Bronchial epithelial cell (primary cell): ENCODE measurements around the gene PPP2R5D. TPM values are rescaled to one million over a fixed set of nuclear protein-coding genes. Genes with fewer than 3 reads are reported as not detected.

Experiments
- DNase-seq: peaks from one replicate; pipeline ENCODE4 v3.0.0-alpha.2; 2010; ENCODE audit warnings: low read depth
- FAIRE-seq: peaks from 2 replicates; lab custom pipeline; 2011; peaks lifted over from hg19 to GRCh38; lab: Jason Lieb, UNC
- H3K27me3 ChIP-seq: 2 replicates; pipeline ENCODE4 v1.5.1; 2011; ENCODE audit warnings: low read length; ENCODE audit not compliant: control insufficient read depth, insufficient read depth
- H3K36me3 ChIP-seq: 2 replicates; pipeline ENCODE4 v1.5.1; 2011; ENCODE audit warnings: low read length; ENCODE audit not compliant: control insufficient read depth, insufficient read depth
- H3K4me3 ChIP-seq: 2 replicates; pipeline ENCODE4 v1.5.1; 2011; ENCODE audit warnings: mild to moderate bottlenecking, low read depth, low read length, control low read depth
- total RNA-seq: library from RNA; depleted of rRNA; stranded (reverse); fragments of >200 nt; gene quantifications from 2 replicates; pipeline ENCODE4 v1.2.1, GENCODE V29; 2014
- TF ChIP-seq, protein P1 (sequence below): IDR thresholded peaks from 2 replicates; pipeline ENCODE4 v1.5.1; 2011; ENCODE audit warnings: mild to moderate bottlenecking, moderate library complexity, low read length, control low read depth, inconsistent platforms; ENCODE audit not compliant: insufficient read depth, severe bottlenecking

Gene PPP2R5D
- total RNA-seq, 1 donor from 2014 or later: 27.6 TPM

DNA sequence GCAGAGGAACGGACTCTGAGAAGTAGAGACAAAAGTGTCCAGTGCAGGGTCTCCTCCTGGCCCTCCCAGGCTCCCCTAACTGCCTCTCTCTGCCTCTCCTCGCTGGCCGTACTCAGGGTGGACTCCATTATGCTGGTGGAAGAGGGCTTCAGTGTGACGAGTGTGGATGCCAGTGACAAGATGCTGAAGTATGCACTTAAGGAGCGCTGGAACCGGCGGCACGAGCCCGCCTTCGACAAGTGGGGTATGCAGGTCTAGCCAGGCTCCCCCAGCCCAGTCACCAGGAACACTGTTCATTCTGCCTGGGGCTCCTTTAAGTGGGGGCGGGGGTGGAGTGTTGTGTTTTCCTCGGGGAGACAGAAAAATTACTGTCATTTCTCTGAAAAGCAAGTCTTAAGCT, 22.3 kb upstream of the PPP2R5D start:
- FAIRE-seq (no peak), DNase-seq (no peak)
- no peaks in the 10 kb centered on the region for H3K27me3 ChIP-seq
- no peak overlapping the region for H3K4me3 ChIP-seq
- peaks cover 20% of the 10 kb centered on the region for H3K36me3 ChIP-seq
- TF ChIP-seq, protein P1, sequence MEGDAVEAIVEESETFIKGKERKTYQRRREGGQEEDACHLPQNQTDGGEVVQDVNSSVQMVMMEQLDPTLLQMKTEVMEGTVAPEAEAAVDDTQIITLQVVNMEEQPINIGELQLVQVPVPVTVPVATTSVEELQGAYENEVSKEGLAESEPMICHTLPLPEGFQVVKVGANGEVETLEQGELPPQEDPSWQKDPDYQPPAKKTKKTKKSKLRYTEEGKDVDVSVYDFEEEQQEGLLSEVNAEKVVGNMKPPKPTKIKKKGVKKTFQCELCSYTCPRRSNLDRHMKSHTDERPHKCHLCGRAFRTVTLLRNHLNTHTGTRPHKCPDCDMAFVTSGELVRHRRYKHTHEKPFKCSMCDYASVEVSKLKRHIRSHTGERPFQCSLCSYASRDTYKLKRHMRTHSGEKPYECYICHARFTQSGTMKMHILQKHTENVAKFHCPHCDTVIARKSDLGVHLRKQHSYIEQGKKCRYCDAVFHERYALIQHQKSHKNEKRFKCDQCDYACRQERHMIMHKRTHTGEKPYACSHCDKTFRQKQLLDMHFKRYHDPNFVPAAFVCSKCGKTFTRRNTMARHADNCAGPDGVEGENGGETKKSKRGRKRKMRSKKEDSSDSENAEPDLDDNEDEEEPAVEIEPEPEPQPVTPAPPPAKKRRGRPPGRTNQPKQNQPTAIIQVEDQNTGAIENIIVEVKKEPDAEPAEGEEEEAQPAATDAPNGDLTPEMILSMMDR: no peak

DNA sequence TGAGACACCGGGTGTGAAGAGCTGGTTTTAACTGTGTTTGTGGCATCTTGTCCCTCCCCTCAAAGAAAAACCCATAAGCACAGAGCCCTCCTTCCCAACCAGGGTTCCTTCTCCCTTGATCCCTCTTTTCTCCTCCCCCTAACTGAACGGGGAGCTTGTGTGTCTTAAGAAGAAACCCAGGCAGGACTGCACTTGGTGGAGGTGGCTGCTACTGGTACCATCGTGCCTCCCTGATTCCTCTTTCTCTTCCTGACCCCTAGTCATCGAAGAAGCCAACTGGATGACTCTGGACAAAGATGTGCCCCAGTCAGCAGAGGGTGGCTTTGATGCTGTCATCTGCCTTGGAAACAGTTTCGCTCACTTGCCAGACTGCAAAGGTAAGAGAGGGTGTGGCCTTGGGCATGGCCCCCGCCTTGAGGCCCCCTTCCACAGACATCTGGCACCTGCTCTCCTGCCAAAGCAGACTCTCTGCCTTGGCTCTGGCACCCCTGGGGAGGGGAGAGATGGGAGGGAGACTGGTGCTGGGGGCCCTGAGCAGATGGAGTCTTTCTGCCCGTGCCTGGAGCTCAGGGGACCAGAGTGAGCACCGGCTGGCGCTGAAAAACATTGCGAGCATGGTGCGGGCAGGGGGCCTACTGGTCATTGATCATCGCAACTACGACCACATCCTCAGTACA, 21.7 kb upstream of the PPP2R5D start:
- Histone ChIP-seq H3K27me3 (no peaks in the 10 kb centered on the region), H3K4me3 (no peak overlapping the region), H3K36me3 (peaks cover 22% of the 10 kb centered on the region)
- TF ChIP-seq, protein P1: no peak
- peak; percentile 58 for FAIRE-seq
- no peak for DNase-seq

DNA sequence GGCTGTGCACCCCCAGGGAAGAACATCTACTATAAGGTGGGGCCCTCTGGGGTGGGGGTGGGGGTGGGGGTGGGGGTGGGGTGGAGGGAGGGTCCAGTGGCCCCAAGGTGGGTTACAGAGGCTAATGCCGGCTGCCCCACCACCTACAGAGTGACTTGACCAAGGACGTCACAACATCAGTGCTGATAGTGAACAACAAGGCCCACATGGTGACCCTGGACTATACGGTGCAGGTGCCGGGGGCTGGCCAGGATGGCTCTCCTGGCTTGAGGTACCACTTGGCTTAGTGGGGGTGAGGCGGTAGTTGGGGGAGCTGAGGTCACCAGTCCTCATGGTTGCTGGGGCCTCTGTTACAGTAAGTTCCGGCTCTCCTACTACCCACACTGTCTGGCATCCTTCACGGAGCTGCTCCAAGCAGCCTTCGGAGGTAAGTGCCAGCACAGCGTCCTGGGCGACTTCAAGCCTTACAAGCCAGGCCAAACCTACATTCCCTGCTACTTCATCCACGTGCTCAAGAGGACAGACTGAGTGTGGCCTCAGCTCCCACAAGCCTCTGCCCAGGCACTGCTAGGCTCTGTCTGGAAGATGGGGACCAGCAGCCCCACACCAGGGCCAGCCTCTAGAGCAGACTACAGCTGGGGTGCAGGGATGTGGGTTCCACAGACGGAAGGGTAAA, 21.1 kb upstream of the PPP2R5D start:
- no peak for FAIRE-seq
- peaks cover 24% of the 10 kb centered on the region for H3K36me3 ChIP-seq
- TF ChIP-seq, protein P1: no peak
- no peak overlapping the region for H3K4me3 ChIP-seq
- DNase-seq: no peak
- H3K27me3 ChIP-seq: no peaks in the 10 kb centered on the region

GRCh38 chr6:42963855-42964605, 20.3 kb upstream of the PPP2R5D start:
- no peak overlapping the region for H3K4me3 ChIP-seq
- peaks cover 27% of the 10 kb centered on the region for H3K36me3 ChIP-seq
- H3K27me3 ChIP-seq: no peaks in the 10 kb centered on the region
- DNase-seq (peak; percentile 33), FAIRE-seq (no peak)
- TF ChIP-seq, protein P1: peak; percentile 27

GRCh38 chr6:42966571-42966970, 17.8 kb upstream of the PPP2R5D start:
- FAIRE-seq: no peak
- TF ChIP-seq, protein P1: no peak
- H3K36me3 ChIP-seq: peaks cover 31% of the 10 kb centered on the region

More at GRCh38 chr6:42966571-42966970, 17.8 kb upstream of the PPP2R5D start:
- Histone ChIP-seq H3K4me3 (no peak overlapping the region), H3K27me3 (no peaks in the 10 kb centered on the region)
- no peak for DNase-seq
